Natural killer cell treated with Interleukin-12 subunit alpha and Interleukin-12 subunit beta and Interleukin-15 and Interleukin-18, amount 100 ng/mL, for 72 hours (primary cell): Measurements from ENCODE around the gene CWF19L1. TPM values are rescaled to one million over a fixed set of nuclear protein-coding genes. Genes with fewer than 3 reads are reported as not detected.

Experiments used
- ATAC-seq, 2 donors: fragments of 150-1000 bp; cut with Tn5 transposase in 1 of 2; sonication (Bioruptor Pico), chemical (Tn5 transposase) in 1 of 2; 2 replicates each; pipeline ENCODE4 v1.10.0; 2021
- DNase-seq: peaks from one replicate; pipeline ENCODE4 v3.0.0; 2022; ENCODE audit warnings: low spot score
- H3K27ac Mint-ChIP-seq, 2 donors: 1 replicate in 1 of 2; 2 replicates in 1 of 2; pipeline ENCODE4 v1.8.0; 2022; ENCODE audit warnings: mixed read lengths in 2 of 2, mild to moderate bottlenecking in 1 of 2, moderate library complexity in 1 of 2
- H3K27me3 Mint-ChIP-seq, 2 donors: 1 replicate in 1 of 2; 2 replicates in 1 of 2; pipeline ENCODE4 v1.8.0; 2022; ENCODE audit warnings: mixed read lengths in 2 of 2
- H3K36me3 Mint-ChIP-seq: one replicate; pipeline ENCODE4 v1.8.0; 2022; ENCODE audit warnings: mixed read lengths
- H3K4me1 Mint-ChIP-seq, 2 donors: 1 replicate in 1 of 2; 2 replicates in 1 of 2; pipeline ENCODE4 v1.8.0; 2022; ENCODE audit warnings: low read depth in 2 of 2, mixed read lengths in 2 of 2, mild to moderate bottlenecking in 1 of 2
- H3K4me3 Mint-ChIP-seq: one replicate; pipeline ENCODE4 v1.8.0; 2022; ENCODE audit warnings: mixed read lengths
- H3K9me3 Mint-ChIP-seq: 2 replicates; pipeline ENCODE4 v1.8.0; 2022; ENCODE audit warnings: mixed read lengths
- total RNA-seq, 2 donors: library from RNA; stranded (reverse); gene quantifications; one replicate each; pipeline ENCODE4 v1.2.3, GENCODE V29; 2022

The CWF19L1 gene
- total RNA-seq, 2 donors from 2014 or later, result 42.8 to 51.6 TPM

DNA sequence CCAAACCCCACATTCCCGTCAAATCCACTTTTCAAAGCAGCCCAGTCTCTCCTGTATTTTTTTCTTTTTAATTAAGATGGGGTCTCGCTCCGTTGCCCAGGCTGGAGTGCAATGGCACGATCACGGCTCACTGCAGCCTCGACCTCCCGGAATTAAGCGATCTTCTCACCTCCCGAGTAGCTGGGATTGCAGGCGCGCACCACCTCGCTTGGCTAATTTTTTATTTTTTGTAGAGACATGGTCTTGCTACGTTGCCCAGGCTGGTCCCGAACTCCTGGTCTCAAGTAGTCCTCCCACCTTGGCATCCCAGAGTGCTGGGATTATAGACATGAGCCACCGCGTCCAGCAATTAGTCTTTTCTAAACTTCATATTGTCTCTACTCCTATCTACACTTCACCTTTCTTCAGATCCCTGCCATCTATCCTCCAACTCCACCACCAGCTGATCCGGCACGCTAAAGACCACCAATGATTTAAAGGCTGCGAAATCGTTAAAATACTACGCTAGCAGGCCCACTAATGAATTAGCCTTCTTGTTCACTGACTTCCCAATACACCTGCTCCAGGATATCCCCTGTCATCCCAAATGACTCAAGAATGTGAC, 37.5 kb downstream of the CWF19L1 start:
- peak overlapping the region; percentile 98 for H3K4me3 Mint-ChIP-seq
- H3K27me3 Mint-ChIP-seq, result no peaks in the 10 kb centered on the region
- H3K27ac Mint-ChIP-seq, result peak overlapping the region; percentile 60 to 71
- no peak for ATAC-seq
- H3K36me3 Mint-ChIP-seq, result peaks cover 28% of the 10 kb centered on the region
- H3K9me3 Mint-ChIP-seq, result peaks cover 3% of the 10 kb centered on the region
- H3K4me1 Mint-ChIP-seq, result peaks cover 27 to 35% of the 10 kb centered on the region in 2 donors
- DNase-seq, result no peak

DNA sequence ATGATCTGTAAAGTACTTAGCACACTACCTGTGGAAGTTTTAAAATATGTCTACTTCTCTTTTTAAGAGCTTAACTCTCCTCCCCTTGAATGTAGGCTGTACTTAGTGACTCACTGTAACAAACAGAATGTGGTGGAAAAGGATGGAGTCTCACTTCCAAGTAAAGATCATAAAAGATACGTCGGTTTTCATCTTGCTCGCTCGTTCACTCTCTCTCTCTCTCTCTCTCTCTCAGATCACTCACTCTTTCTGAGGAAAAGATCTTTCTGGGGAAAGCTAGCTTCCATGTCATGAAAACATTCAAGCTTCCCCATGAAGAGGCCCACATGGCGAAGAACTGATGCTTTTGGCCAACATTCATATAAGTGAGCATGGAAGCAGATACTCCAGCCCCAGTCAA, 43.6 kb downstream of the CWF19L1 start:
- Mint-ChIP-seq H3K27ac (no peak overlapping the region), H3K36me3 (peaks cover 14% of the 10 kb centered on the region), H3K27me3 (no peaks in the 10 kb centered on the region), H3K4me3 (no peak overlapping the region), H3K9me3 (no peaks in the 10 kb centered on the region), H3K4me1 (peaks cover 17 to 22% of the 10 kb centered on the region in 2 donors)
- ATAC-seq (no peak), DNase-seq (no peak)

DNA sequence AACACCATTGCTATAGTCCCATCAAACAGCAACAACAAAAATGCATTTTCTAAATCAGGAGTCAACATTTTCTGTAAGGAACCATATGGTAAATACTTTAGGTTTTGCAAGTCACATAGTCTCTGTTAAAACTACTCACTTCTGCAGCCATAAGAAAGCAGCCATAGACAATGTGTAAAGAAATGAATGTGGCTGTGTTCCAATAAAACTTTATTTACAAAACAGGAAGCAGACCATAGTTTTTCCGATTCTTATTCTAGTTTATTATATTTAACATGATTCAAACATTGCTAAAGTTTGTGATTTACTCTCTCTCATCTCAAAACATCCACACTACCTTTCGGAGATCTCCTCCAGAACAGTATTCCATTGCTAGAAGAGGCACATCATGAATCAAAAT, 44.9 kb downstream of the CWF19L1 start:
- Mint-ChIP-seq H3K4me1 (peaks cover 10 to 13% of the 10 kb centered on the region in 2 donors), H3K27me3 (no peaks in the 10 kb centered on the region), H3K9me3 (no peaks in the 10 kb centered on the region), H3K4me3 (no peak overlapping the region), H3K27ac (no peak overlapping the region), H3K36me3 (peaks cover 11% of the 10 kb centered on the region)
- DNase-seq (no peak), ATAC-seq (no peak)

DNA sequence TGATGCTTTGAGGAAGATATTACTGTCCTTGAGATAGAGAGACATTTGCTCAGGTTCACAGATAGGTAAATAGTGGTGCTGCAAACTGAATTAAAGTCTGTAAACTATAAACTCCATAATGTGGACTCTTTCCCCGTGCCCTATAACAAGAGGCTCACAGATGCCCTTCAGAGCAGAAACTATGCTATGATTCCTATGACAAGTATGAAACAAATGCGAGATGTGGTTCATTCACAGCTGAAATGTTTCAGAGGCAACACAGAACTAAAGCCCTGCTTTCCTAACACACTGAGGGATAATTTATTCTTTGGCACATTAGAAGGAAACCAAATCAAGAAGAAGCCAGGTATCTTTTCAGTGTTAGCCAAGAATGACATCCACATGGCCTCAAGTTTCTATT, 51.4 kb downstream of the CWF19L1 start:
- H3K27me3 Mint-ChIP-seq, result no peaks in the 10 kb centered on the region
- peaks cover 26% of the 10 kb centered on the region for H3K36me3 Mint-ChIP-seq

DNA sequence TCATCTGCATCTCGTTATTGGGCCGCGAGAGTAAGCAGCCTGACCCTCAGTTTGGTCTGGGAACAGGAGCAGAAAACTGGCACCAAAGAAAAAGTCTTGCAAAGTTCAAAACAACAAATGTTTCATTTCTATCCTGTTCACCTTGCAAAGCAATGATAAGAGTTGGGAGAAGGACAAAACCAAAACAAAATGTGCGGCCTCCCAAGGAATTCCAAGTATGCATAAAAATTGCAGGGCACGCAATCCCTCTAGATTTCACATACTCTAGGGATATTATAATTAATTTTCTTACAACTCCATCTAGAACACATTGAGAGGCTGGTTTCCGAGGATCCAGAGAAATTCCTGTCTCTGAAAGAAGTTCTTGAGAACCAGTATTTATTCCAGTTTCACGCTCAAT, 58.1 kb downstream of the CWF19L1 start:
- ATAC-seq (no peak), DNase-seq (no peak)
- Mint-ChIP-seq H3K4me3 (no peak overlapping the region), H3K27me3 (no peaks in the 10 kb centered on the region), H3K27ac (no peak overlapping the region), H3K4me1 (no peaks in the 10 kb centered on the region), H3K9me3 (no peaks in the 10 kb centered on the region), H3K36me3 (peaks cover 26% of the 10 kb centered on the region)

More for the DNA sequence above, 51.4 kb downstream of the CWF19L1 start:
- H3K4me1 Mint-ChIP-seq, result no peaks in the 10 kb centered on the region
- DNase-seq (no peak), ATAC-seq (no peak)
- no peak overlapping the region for H3K4me3 Mint-ChIP-seq
- peak overlapping the region in 1 of 2 donors; percentile 48 for H3K27ac Mint-ChIP-seq
- no peaks in the 10 kb centered on the region for H3K9me3 Mint-ChIP-seq

DNA sequence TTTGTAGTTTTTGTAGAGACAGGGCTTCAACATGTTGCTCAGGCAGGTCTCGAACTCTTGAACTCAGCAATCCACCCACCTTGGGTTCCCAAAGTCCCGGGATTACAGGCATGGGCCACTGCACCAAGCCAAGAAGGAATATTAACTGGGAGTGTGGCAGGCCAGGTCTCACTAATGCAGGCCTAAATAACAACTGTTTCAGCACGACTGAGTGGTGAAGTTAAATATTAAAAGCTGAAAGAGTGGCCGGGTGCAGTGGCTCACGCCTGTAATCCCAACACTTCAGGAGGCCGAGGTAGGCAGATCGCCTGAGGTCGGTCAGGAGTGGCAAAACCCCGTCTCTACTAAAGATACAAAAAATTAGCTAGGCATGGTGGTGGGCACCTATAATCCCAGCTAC, 59.2 kb downstream of the CWF19L1 start:
- Mint-ChIP-seq H3K27ac (no peak overlapping the region), H3K27me3 (no peaks in the 10 kb centered on the region), H3K4me1 (no peaks in the 10 kb centered on the region), H3K4me3 (no peak overlapping the region), H3K36me3 (peaks cover 23% of the 10 kb centered on the region), H3K9me3 (no peaks in the 10 kb centered on the region)
- no peak for ATAC-seq
- no peak for DNase-seq

DNA sequence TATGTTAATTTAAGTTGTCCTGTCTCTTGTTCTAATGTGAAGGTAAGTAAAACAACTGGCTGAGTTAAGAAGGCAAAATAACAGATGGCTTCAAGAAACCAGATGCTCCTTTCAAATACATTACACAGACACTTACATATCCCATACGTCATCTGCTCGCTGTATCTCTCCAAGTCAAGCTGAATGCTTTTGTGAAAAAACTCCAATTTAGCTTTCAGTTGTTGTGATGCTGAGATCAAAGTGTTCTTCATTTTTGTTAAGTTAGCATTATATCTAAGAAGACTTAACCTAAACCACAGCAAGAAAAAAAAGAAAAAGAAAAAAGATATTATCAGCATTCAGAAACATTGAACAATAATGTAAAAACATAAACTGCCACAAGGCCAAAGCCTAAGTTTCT, 63.1 kb downstream of the CWF19L1 start:
- no peak for ATAC-seq
- Mint-ChIP-seq H3K27ac (peak overlapping the region in 1 of 2 donors; percentile 32), H3K4me1 (no peaks in the 10 kb centered on the region), H3K4me3 (no peak overlapping the region), H3K27me3 (no peaks in the 10 kb centered on the region), H3K36me3 (peaks cover 30% of the 10 kb centered on the region), H3K9me3 (no peaks in the 10 kb centered on the region)
- no peak for DNase-seq

DNA sequence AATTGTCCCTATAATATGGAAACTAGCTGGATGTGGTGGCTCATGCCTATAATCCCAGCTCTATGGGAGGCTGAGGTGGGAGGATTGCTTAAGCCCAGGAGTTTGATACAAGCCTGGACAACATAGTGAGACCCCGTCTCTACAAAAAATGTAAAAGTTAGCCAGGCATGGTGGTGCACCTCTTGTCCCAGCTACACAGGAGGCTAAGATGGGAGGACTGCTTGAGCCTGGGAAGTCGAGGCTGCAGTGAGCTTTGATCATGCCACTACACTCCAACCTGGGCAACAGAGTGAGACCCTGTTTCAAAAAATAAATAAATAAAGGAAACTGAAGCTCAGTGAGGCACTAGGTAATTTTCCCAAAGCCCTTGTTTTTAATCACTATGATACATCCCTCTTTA, 65.9 kb downstream of the CWF19L1 start:
- Mint-ChIP-seq H3K36me3 (peaks cover 34% of the 10 kb centered on the region), H3K9me3 (no peaks in the 10 kb centered on the region), H3K27me3 (no peaks in the 10 kb centered on the region), H3K4me1 (no peaks in the 10 kb centered on the region), H3K4me3 (no peak overlapping the region), H3K27ac (no peak overlapping the region)
- DNase-seq (no peak), ATAC-seq (no peak)

DNA sequence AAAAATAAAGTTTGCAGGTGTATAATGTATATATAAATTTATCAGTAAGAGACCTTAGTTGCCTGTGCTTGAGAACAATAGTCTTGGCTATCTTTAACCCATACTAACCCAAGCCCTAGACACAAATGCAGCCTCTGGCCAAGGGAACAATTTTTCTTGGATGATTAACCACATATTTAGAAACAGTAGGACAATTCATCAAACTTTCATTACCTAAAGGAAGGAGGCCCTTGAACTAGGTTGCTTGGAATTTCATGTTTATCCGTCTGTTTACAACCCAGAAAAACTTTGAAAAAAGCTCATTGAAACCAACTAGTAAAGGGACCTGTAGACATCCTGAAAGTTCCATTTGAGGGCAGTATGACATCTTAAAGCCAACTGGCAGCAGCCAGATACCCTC, 72.7 kb downstream of the CWF19L1 start:
- Mint-ChIP-seq H3K27me3 (no peaks in the 10 kb centered on the region), H3K4me1 (no peaks in the 10 kb centered on the region), H3K4me3 (no peak overlapping the region), H3K27ac (no peak overlapping the region), H3K36me3 (peaks cover 21% of the 10 kb centered on the region), H3K9me3 (no peaks in the 10 kb centered on the region)
- no peak for ATAC-seq
- no peak for DNase-seq

DNA sequence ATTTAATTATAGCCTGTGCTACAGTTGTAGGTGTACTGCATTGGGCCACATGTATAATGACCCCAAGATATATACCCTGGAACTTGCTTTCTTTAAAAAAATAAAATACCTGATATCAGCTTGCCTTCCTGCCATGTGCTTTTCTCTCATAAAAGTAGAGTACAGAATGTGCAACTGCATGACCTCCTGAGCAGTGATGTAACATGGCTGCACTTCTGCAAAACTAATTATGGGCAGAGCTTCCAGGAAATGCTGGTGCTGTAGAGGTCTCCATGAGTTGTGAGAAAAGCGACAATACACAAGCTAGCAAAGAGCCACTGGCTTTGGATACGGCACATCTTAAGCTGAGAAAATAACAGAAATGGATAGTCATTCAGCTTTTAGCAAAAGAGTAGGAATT, 75.1 kb downstream of the CWF19L1 start:
- ATAC-seq (no peak), DNase-seq (no peak)
- H3K36me3 Mint-ChIP-seq, result peaks cover 11% of the 10 kb centered on the region
- H3K27ac Mint-ChIP-seq, result no peak overlapping the region
- no peaks in the 10 kb centered on the region for H3K27me3 Mint-ChIP-seq
- no peak overlapping the region for H3K4me3 Mint-ChIP-seq
- no peaks in the 10 kb centered on the region for H3K9me3 Mint-ChIP-seq
- H3K4me1 Mint-ChIP-seq, result peaks cover 4 to 9% of the 10 kb centered on the region in 2 donors

DNA sequence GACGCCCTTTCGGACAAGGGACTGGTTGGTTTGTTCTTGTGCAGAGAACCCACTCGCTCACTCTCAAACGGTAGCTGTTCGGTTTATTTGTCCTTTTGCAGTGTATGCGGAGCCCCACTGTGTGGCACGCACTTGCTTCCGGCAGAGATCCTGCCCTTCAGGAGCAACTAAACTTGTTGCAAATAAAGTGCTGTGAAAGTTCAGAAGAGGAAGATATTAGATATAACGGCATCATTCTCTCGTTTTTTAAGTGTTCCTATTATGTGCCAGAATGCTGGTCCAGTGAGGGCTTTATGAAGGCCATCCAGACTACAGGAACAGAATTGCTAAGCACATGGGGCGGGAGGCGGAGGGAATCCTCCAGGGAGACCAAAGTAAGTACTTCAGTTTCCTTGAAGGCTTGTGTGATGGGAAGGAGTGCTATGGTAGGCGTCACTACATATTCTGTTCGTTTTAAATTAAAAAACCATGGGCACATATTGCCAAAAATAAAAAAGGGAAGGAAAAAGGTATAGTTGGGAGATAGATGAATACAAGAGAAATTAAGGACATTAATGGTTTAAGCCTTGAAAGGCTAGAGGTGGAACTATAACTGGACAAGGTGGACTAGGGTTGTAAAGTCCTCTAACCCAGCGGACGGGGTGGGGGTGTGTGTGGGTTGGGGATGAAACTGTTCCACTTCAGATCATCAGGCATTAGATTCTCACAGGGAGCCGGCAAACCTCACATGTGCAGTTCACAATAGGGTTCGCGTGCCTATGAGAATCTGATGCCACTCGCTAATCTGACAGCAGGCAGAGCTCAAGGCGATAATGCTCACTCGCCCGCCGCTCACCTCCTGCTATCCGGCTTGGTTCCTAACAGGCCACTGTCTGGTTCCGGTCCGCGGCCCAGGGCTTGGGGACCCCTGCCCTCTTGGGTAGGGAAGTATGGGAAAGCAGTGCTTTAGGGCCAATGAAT, 80.9 kb downstream of the CWF19L1 start:
- Mint-ChIP-seq H3K4me1 (peaks cover 46 to 51% of the 10 kb centered on the region in 2 donors), H3K36me3 (peaks cover 33% of the 10 kb centered on the region), H3K4me3 (peak overlapping the region; percentile 99), H3K27ac (peak overlapping the region; percentile 98 to 99), H3K9me3 (no peaks in the 10 kb centered on the region), H3K27me3 (no peaks in the 10 kb centered on the region)
- ATAC-seq, result peak; percentile 74 to 81
- no peak for DNase-seq

DNA sequence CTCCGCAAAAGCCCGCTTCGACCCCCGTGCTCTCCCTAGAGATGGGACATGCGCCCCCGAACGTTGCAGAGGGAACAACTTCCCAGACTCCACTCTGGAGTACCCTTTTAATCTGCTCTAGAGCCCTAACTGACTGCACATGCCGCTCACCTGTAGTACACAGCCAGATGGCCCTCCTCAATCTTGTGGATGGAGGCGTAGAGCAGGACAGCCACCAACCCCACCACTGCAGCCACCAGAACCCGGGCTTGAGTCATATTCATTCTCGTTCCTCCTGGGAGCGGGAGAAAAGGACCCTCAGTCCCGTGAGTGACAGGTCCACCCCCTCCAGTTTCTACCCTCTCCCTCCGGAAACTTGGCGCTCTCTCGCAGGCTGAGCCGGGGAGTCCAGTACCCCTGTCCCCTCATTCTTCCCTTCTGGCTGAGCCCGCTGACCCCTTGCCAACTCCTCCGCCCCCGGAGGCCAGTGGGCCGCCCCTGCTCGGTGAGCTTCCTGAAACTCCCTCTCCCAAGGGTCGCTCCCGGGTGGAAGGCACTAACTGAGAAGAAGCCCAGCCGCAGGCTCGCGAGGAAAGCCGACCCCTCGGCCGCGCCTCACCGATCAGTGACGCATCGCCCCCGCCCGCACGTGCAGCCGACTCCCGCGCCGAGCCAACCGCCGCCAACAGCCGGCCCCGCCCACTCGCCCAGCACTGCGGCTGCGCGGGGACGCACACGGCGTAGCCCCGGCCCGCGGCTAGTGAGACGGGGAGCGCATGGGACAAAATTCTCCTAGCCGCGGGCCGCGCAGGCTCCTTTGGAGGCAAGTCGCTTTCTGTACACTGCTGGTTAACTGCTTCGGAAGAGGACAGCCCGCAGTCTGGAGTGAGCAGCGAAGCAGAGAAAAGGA, 81.8 kb downstream of the CWF19L1 start, which contains the start of gene ERLIN1:
ERLIN1 (minus strand) TSS at position 666 of the 889 bp plus-strand sequence; CDS start at position 263, 403 bp downstream.
- Mint-ChIP-seq H3K27ac (peak within 1 kb of the TSS; percentile 98 to 99), H3K4me3 (peak within 1 kb of the TSS; percentile 99), H3K9me3 (no peaks in the 10 kb centered on the region), H3K36me3 (peaks cover 24% of the 10 kb centered on the region), H3K4me1 (peaks cover 46 to 51% of the 10 kb centered on the region in 2 donors), H3K27me3 (no peaks in the 10 kb centered on the region)
- peak; percentile 96 to 98 for ATAC-seq
- DNase-seq, result peak; percentile 94

DNA sequence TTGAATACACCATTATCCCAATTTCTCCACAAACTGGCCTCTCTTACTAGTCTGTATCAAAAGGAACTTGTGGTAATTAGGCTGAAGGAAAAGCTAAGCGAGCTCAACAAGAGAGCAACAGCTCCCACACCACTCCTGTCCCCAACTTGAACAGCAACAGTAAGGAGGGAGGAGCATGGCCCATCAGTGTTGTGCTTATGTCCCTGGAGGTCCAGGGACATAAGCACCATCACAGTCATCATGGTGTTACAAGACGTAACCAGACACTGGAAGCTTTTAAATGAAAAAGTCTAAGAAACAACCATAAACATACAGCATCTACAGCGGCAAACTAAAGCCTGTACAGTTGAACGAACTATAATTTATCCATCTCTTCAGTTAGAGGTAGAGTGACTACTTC, 82.6 kb downstream of the CWF19L1 start:
- ATAC-seq, result no peak
- Mint-ChIP-seq H3K36me3 (peaks cover 27% of the 10 kb centered on the region), H3K4me3 (peak overlapping the region; percentile 99), H3K9me3 (no peaks in the 10 kb centered on the region), H3K27me3 (no peaks in the 10 kb centered on the region), H3K27ac (peak overlapping the region; percentile 98 to 99), H3K4me1 (peaks cover 53 to 58% of the 10 kb centered on the region in 2 donors)
- DNase-seq, result no peak
